H1 (cell line): ENCODE measurements around the gene CDON. TPM values are rescaled to one million over a fixed set of nuclear protein-coding genes. Genes with fewer than 3 reads are reported as not detected.

Source experiments
- CTCF ChIA-PET: fragments of 300-600 bp; sonication (Branson Sonifier 250); formaldehyde crosslinking; loops from one replicate; lab custom pipeline; 2021; ENCODE audit not compliant: partially characterized antibody; lab: Charles Lee
- POLR2A ChIA-PET: fragments of 300-600 bp; sonication (Branson Sonifier 250); formaldehyde crosslinking; loops from one replicate; lab custom pipeline; 2021; ENCODE audit warnings: inconsistent platforms; ENCODE audit not compliant: partially characterized antibody; lab: Charles Lee
- DNase-seq, 2 experiments: peaks; one replicate each; pipeline versions ENCODE4 v3.0.0 to v3.0.0-alpha.2; 2010 to 2022; ENCODE audit warnings: low spot score in 2 of 2, low read depth in 1 of 2, mixed read lengths in 1 of 2
- FAIRE-seq: peaks from 2 replicates; lab custom pipeline; 2011; peaks lifted over from hg19 to GRCh38; lab: Jason Lieb, UNC
- H2AFZ ChIP-seq: 2 replicates; pipeline ENCODE4 v1.8.1; 2012; ENCODE audit warnings: low read length, inconsistent platforms
- H2AK5ac ChIP-seq: 2 replicates; pipeline ENCODE4 v1.6.1; 2013; ENCODE audit warnings: low read depth, low read length
- H2BK120ac ChIP-seq: replicated peaks from 2 replicates; pipeline ENCODE3; 2013; ENCODE audit warnings: low read depth, low read length, inconsistent platforms
- H2BK12ac ChIP-seq: 2 replicates; pipeline ENCODE4 v1.6.1; 2013; ENCODE audit warnings: low read depth, low read length
- H2BK15ac ChIP-seq: 2 replicates; pipeline ENCODE4 v1.6.1; 2013; ENCODE audit warnings: low read length
- H2BK20ac ChIP-seq: 2 replicates; pipeline ENCODE4 v1.6.1; 2013; ENCODE audit warnings: low read length
- H2BK5ac ChIP-seq: 2 replicates; pipeline ENCODE4 v1.6.1; 2013; ENCODE audit warnings: low read depth, low read length
- H3K14ac ChIP-seq: 2 replicates; pipeline ENCODE4 v1.6.1; 2013; ENCODE audit warnings: inconsistent platforms; ENCODE audit not compliant: insufficient read length
- H3K18ac ChIP-seq: 2 replicates; pipeline ENCODE4 v1.6.1; 2013; ENCODE audit warnings: low read length; ENCODE audit errors: extremely low read depth
- H3K23ac ChIP-seq: 2 replicates; pipeline ENCODE4 v1.6.1; 2013; ENCODE audit warnings: inconsistent platforms; ENCODE audit not compliant: insufficient read length
- H3K23me2 ChIP-seq: 2 replicates; pipeline ENCODE4 v1.6.1; 2013; ENCODE audit warnings: low read depth, low read length
- H3K27ac ChIP-seq: 2 replicates; pipeline ENCODE4 v1.6.1; 2011; ENCODE audit warnings: low read depth, low read length, inconsistent platforms
- H3K27me3 ChIP-seq, 4 experiments: replicated peaks in 1 of 4; 1 replicate in 1 of 4; 2 replicates in 3 of 4; pipeline versions ENCODE4 v1.6.1 to v1.8.1; 2011 to 2013; ENCODE audit warnings: low read length in 3 of 4, mild to moderate bottlenecking in 3 of 4, inconsistent platforms in 2 of 4, mixed read lengths in 2 of 4, moderate library complexity in 1 of 4; ENCODE audit not compliant: control insufficient read depth in 3 of 4, insufficient read depth in 3 of 4; ENCODE audit errors: extremely low read depth in 1 of 4
- H3K36me3 ChIP-seq, 4 experiments: 2 replicates each; pipeline versions ENCODE4 v1.6.1 to v1.8.1; 2011 to 2013; ENCODE audit warnings: mild to moderate bottlenecking in 4 of 4, low read length in 3 of 4, moderate library complexity in 2 of 4, control low read depth in 1 of 4, inconsistent platforms in 1 of 4; ENCODE audit not compliant: insufficient read depth in 4 of 4, control insufficient read depth in 2 of 4
- H3K4ac ChIP-seq: replicated peaks from 2 replicates; pipeline ENCODE3; 2013; ENCODE audit warnings: low read length, low read depth, mixed read lengths, inconsistent platforms; ENCODE audit not compliant: insufficient read length
- H3K4me1 ChIP-seq, 4 experiments: replicated peaks in 1 of 4; 1 replicate in 1 of 4; 2 replicates in 3 of 4; pipeline versions ENCODE4 v1.6.1 to v1.8.1; 2011 to 2013; ENCODE audit warnings: low read length in 3 of 4, inconsistent platforms in 2 of 4, mixed read lengths in 1 of 4; ENCODE audit not compliant: insufficient read depth in 4 of 4, control insufficient read depth in 3 of 4
- H3K4me2 ChIP-seq, 2 experiments: 2 replicates each; pipeline versions ENCODE4 v1.6.1 to v1.8.1; 2011 to 2013; ENCODE audit warnings: low read depth in 2 of 2, low read length in 2 of 2, control low read depth in 1 of 2, inconsistent platforms in 1 of 2, mild to moderate bottlenecking in 1 of 2; ENCODE audit not compliant: insufficient read depth in 1 of 2
- H3K4me3 ChIP-seq, 4 experiments: fragments of 200-600, 300-600 bp in 1 of 4; sonication (generic), shearing (Covaris generic), sonication (Bioruptor Twin) in 1 of 4; 2 replicates each; pipeline versions ENCODE4 v1.5.1 to v1.8.1; 2011 to 2016; ENCODE audit warnings: low read length in 4 of 4, low read depth in 3 of 4, control low read depth in 2 of 4, inconsistent platforms in 2 of 4, mild to moderate bottlenecking in 2 of 4, mixed read lengths in 1 of 4, moderate library complexity in 1 of 4; ENCODE audit not compliant: insufficient read depth in 2 of 4; ENCODE audit errors: extremely low read depth in 1 of 4
- H3K56ac ChIP-seq: replicated peaks from 2 replicates; pipeline ENCODE3; 2013; ENCODE audit warnings: low read depth, mild to moderate bottlenecking, mixed read lengths, low read length, inconsistent platforms; ENCODE audit not compliant: insufficient read length
- H3K79me1 ChIP-seq: 2 replicates; pipeline ENCODE4 v1.6.1; 2013; ENCODE audit warnings: low read depth, low read length, control low read depth
- H3K79me2 ChIP-seq, 2 experiments: 2 replicates each; pipeline versions ENCODE4 v1.6.1 to v1.8.1; 2012 to 2013; ENCODE audit warnings: low read length in 2 of 2, mild to moderate bottlenecking in 2 of 2, inconsistent platforms in 1 of 2; ENCODE audit not compliant: insufficient read depth in 2 of 2, control insufficient read depth in 1 of 2
- H3K9ac ChIP-seq, 4 experiments: replicated peaks in 1 of 4; 1 replicate in 1 of 4; 2 replicates in 3 of 4; pipeline versions ENCODE4 v1.6.1 to v1.8.1; 2011 to 2013; ENCODE audit warnings: low read depth in 3 of 4, low read length in 3 of 4, control low read depth in 2 of 4, mild to moderate bottlenecking in 2 of 4, moderate library complexity in 2 of 4, inconsistent platforms in 1 of 4; ENCODE audit errors: extremely low read depth in 1 of 4
- H3K9me3 ChIP-seq, 2 experiments: 2 replicates each; pipeline versions ENCODE4 v1.6.1 to v1.8.1; 2012 to 2013; ENCODE audit warnings: mild to moderate bottlenecking in 2 of 2, moderate library complexity in 2 of 2, control low read depth in 1 of 2, inconsistent platforms in 1 of 2, low read depth in 1 of 2, low read length in 1 of 2, mixed read lengths in 1 of 2; ENCODE audit not compliant: insufficient read depth in 2 of 2
- H4K20me1 ChIP-seq, 2 experiments: replicated peaks in 1 of 2; 2 replicates each; pipeline versions ENCODE3 to v1.8.1; 2011 to 2013; ENCODE audit warnings: inconsistent platforms in 2 of 2, low read length in 2 of 2, mild to moderate bottlenecking in 1 of 2; ENCODE audit not compliant: insufficient read depth in 2 of 2, control insufficient read depth in 1 of 2
- H4K5ac ChIP-seq: 2 replicates; pipeline ENCODE4 v1.6.1; 2013; ENCODE audit warnings: low read length, low read depth, mixed read lengths, inconsistent platforms; ENCODE audit not compliant: insufficient read length
- H4K8ac ChIP-seq: 2 replicates; pipeline ENCODE4 v1.8.0; 2013; ENCODE audit warnings: mild to moderate bottlenecking, moderate library complexity, low read length, inconsistent platforms; ENCODE audit not compliant: insufficient read depth; ENCODE audit errors: extremely low read depth
- H4K91ac ChIP-seq: replicated peaks from 2 replicates; pipeline ENCODE3; 2013; ENCODE audit warnings: low read length, mixed read lengths, inconsistent platforms; ENCODE audit not compliant: insufficient read length
- EP300 ChIP-seq, 2 experiments: IDR thresholded peaks; 1 replicate in 1 of 2; 2 replicates in 1 of 2; pipeline ENCODE4 v1.6.1; 2011 to 2012; ENCODE audit warnings: low read depth in 2 of 2, low read length in 2 of 2, mild to moderate bottlenecking in 2 of 2, borderline replicate concordance in 1 of 2, inconsistent platforms in 1 of 2, moderate library complexity in 1 of 2
- HDAC2 ChIP-seq, 2 experiments: fragments of 300-600 bp in 1 of 2; sonication (generic) in 1 of 2; IDR thresholded peaks; 2 replicates each; pipeline ENCODE4 v1.6.1; 2011 to 2012; ENCODE audit warnings: low read depth in 2 of 2, low read length in 2 of 2, mild to moderate bottlenecking in 2 of 2, moderate library complexity in 2 of 2, borderline replicate concordance in 1 of 2, inconsistent platforms in 1 of 2
- KDM4A ChIP-seq: IDR thresholded peaks from one replicate; pipeline ENCODE4 v1.7.1; 2012; ENCODE audit warnings: low read depth, mild to moderate bottlenecking, moderate library complexity, low read length, inconsistent platforms; ENCODE audit not compliant: severe bottlenecking
- NRF1 ChIP-seq: IDR thresholded peaks from 2 replicates; pipeline ENCODE4 v1.6.1; 2011; ENCODE audit warnings: mild to moderate bottlenecking, low read depth, low read length, improper control_type of control experiment
- PHF8 ChIP-seq: fragments of 200-600 bp; sonication (generic); conservative IDR thresholded peaks from 2 replicates; pipeline ENCODE4 v1.7.1; 2012; ENCODE audit warnings: low read depth, mild to moderate bottlenecking, inconsistent platforms, low read length, moderate library complexity
- RAD21 ChIP-seq, 2 experiments: IDR thresholded peaks in 1 of 2; conservative IDR thresholded peaks in 1 of 2; 2 replicates each; pipeline ENCODE4 v1.6.1; 2011; ENCODE audit warnings: low read depth in 2 of 2, low read length in 2 of 2, improper control_type of control experiment in 1 of 2, inconsistent platforms in 1 of 2, mild to moderate bottlenecking in 1 of 2, moderate library complexity in 1 of 2
- RBBP5 ChIP-seq: IDR thresholded peaks from 2 replicates; pipeline ENCODE4 v1.7.1; 2012; ENCODE audit warnings: low read depth, mild to moderate bottlenecking, inconsistent platforms, low read length, moderate library complexity, borderline replicate concordance
- SRF ChIP-seq: IDR thresholded peaks from 2 replicates; pipeline ENCODE4 v1.6.1; 2011; ENCODE audit warnings: mild to moderate bottlenecking, low read depth, low read length, moderate library complexity
- TCF12 ChIP-seq: IDR thresholded peaks from 2 replicates; pipeline ENCODE4 v1.6.1; 2011; ENCODE audit warnings: low read depth, mild to moderate bottlenecking, low read length
- YY1 ChIP-seq: IDR thresholded peaks from 2 replicates; pipeline ENCODE4 v1.6.1; 2011; ENCODE audit warnings: low read depth, mild to moderate bottlenecking, low read length
- WGBS, 2 experiments: shearing (Covaris generic) in 1 of 2; methylation state at CpG; one replicate each; pipeline versions ENCODE4 v1.1.6 to v1.1.7; 2013 to 2015; ENCODE audit warnings: low lambda C conversion rate in 2 of 2, mixed read lengths in 2 of 2, inconsistent platforms in 1 of 2, low coverage in 1 of 2, missing lambda C conversion rate in 1 of 2; ENCODE audit not compliant: insufficient replicate concordance in 2 of 2, insufficient coverage in 1 of 2, insufficient read length in 1 of 2; ENCODE audit errors: extremely low coverage in 1 of 2, missing lambda C conversion rate in 1 of 2; 5-methylcytosine and 5-hydroxymethylcytosine counted together
- polyA plus RNA-seq, 7 experiments: library from polyadenylated mRNA; depleted of rRNA in 3 of 7; stranded (reverse) in 5 of 7; unstranded in 2 of 7; fragments of >200 nt in 5 of 7; fragments of 200-250 nt in 2 of 7; gene quantifications; 1 replicate in 5 of 7; 2 replicates in 1 of 7; 4 replicates in 1 of 7; pipeline versions ENCODE4 v1.2.1 to v1.2.3, GENCODE V29; 2011 to 2013; ENCODE audit warnings: missing spikeins in 2 of 7, mixed read lengths in 2 of 7
- total RNA-seq: library from RNA; stranded (reverse); fragmentation: NEBNext Ultra II Directional; extraction: Animal tissue kit (Norgen Biotek cat#: 25700); gene quantifications from 2 replicates; pipeline ENCODE4 v1.2.1, GENCODE V29; 2021
- TF ChIP-seq, protein P1 (sequence below): IDR thresholded peaks from 2 replicates; pipeline ENCODE4 v1.6.1; 2011; ENCODE audit warnings: low read length, improper control_type of control experiment

CDON gene
- total and polyA plus RNA-seq, 2 of the 8 experiments (the other 6 are each of a cell fraction or from before 2014, with no cell fraction given) = 11.0 to 32.5 TPM

DNA sequence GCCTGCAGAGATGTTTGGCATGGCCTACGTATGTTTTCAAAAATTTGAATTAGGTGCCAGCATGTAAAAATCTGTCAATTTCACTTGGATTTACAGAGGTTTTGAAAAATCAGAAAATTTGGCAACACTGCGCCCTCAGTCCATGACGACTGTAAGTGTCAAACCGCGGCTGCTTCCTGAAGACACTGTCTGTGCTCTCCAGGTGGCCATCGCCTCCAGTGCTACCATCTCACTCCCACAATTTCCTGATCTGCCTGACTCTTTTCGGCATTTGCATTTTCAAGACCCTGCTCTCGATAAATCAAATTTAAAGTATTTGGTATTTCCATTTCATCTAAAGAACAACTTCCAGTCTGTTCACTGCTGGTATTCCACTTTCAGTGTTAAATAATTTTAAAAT is 82.2 kb downstream of the CDON start:
- H3K4me3 ChIP-seq = no peak overlapping the region
- H3K9ac ChIP-seq = no peak overlapping the region
- whole genome bisulfite sequencing, 2 experiments = 82% methylated on average over 8 of the region's 8 CpGs; no CpG with 5 or more reads in 1 of the 2 experiments
- H3K36me3 ChIP-seq = peaks cover 0 to 17% (median 5%) of the 10 kb centered on the region in 4 experiments; a peak in 5 of 8 replicates
- no peak overlapping the region for H4K5ac ChIP-seq
- no peak overlapping the region for H3K4ac ChIP-seq
- no peaks in the 10 kb centered on the region for H3K9me3 ChIP-seq
- H2BK15ac ChIP-seq = no peak overlapping the region
- no peak overlapping the region for H3K14ac ChIP-seq
- DNase-seq (no peak), FAIRE-seq (no peak)
- no peak overlapping the region for H3K27ac ChIP-seq
- H3K23me2 ChIP-seq = no peaks in the 10 kb centered on the region
- H3K4me1 ChIP-seq = peaks cover 0 to 3% (median 0%) of the 10 kb centered on the region in 4 experiments; a peak in 2 of 7 replicates
- no peak overlapping the region for H2AK5ac ChIP-seq
- TF ChIP-seq NRF1 (no peak), HDAC2 (IDR thresholded peaks at IDR 0.05; ENCODE audit: borderline replicate concordance in 1 of 2, low read depth in 2 of 2, low read length in 2 of 2) (no peak), PHF8 (no peak), SRF (no peak), YY1 (no peak), KDM4A (no peak), TCF12 (no peak), RAD21 (IDR thresholded peaks at IDR 0.05 in 1 of 2, conservative IDR thresholded peaks at IDR 0.05 in 1 of 2; ENCODE audit: low read depth in 2 of 2, low read length in 2 of 2) (no peak), RBBP5 (no peak), EP300 (IDR thresholded peaks at IDR 0.05; ENCODE audit: borderline replicate concordance in 1 of 2, low read depth in 2 of 2, low read length in 2 of 2) (no peak)
- TF ChIP-seq, protein P1, sequence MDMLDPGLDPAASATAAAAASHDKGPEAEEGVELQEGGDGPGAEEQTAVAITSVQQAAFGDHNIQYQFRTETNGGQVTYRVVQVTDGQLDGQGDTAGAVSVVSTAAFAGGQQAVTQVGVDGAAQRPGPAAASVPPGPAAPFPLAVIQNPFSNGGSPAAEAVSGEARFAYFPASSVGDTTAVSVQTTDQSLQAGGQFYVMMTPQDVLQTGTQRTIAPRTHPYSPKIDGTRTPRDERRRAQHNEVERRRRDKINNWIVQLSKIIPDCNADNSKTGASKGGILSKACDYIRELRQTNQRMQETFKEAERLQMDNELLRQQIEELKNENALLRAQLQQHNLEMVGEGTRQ = no peak
- no peak overlapping the region for H3K18ac ChIP-seq
- POLR2A ChIA-PET = no interaction called here
- H3K27me3 ChIP-seq = no peaks in the 10 kb centered on the region
- no peak overlapping the region for H3K23ac ChIP-seq
- no peak overlapping the region for H2AFZ ChIP-seq
- no peak overlapping the region for H2BK20ac ChIP-seq
- H4K91ac ChIP-seq = no peak overlapping the region
- no peaks in the 10 kb centered on the region for H3K79me1 ChIP-seq
- H2BK120ac ChIP-seq = no peak overlapping the region
- no peak overlapping the region for H3K56ac ChIP-seq
- no peak overlapping the region for H4K8ac ChIP-seq
- H2BK12ac ChIP-seq = no peak overlapping the region
- H4K20me1 ChIP-seq = no peaks in the 10 kb centered on the region
- H3K4me2 ChIP-seq = no peak overlapping the region
- CTCF ChIA-PET = interaction anchor here (1.0 kb wide), 1 partner anchor 10 kb away, joined by 6 read pairs; no protein-coding TSS in a partner anchor
- H2BK5ac ChIP-seq = no peak overlapping the region
- H3K79me2 ChIP-seq = no peaks in the 10 kb centered on the region
